ENCODE results near the gene NUAK2.

DNA sequence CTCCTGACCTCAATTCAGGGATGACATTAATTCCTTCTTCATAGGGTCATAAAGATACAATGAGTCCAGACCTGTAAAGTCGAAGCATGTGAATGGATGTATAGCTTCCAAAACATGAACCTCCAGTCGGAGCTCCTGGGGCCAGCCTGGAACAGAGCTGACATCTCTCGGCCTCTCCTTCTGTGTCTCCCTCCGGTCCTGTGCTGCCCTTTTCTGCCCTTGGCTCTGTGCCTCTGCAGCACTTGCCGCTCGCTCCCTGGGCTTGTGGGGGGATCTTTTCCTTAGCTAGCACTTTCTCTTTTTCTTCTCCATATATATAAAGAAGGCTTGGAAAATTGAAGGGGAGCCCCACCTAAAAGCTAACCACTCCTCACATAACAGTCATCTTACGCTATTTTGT is 51.3 kb downstream of the NUAK2 start:
- TF ChIP-seq, protein P1, sequence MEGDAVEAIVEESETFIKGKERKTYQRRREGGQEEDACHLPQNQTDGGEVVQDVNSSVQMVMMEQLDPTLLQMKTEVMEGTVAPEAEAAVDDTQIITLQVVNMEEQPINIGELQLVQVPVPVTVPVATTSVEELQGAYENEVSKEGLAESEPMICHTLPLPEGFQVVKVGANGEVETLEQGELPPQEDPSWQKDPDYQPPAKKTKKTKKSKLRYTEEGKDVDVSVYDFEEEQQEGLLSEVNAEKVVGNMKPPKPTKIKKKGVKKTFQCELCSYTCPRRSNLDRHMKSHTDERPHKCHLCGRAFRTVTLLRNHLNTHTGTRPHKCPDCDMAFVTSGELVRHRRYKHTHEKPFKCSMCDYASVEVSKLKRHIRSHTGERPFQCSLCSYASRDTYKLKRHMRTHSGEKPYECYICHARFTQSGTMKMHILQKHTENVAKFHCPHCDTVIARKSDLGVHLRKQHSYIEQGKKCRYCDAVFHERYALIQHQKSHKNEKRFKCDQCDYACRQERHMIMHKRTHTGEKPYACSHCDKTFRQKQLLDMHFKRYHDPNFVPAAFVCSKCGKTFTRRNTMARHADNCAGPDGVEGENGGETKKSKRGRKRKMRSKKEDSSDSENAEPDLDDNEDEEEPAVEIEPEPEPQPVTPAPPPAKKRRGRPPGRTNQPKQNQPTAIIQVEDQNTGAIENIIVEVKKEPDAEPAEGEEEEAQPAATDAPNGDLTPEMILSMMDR (conservative IDR thresholded peaks at IDR 0.05), result no peak
- no peak for TF ChIP-seq EZH2 (IDR thresholded peaks at IDR 0.05; ENCODE audit: low read depth)

Measured in PC-9 (cell line).